ENCODE data around the gene GALR3.

DNA sequence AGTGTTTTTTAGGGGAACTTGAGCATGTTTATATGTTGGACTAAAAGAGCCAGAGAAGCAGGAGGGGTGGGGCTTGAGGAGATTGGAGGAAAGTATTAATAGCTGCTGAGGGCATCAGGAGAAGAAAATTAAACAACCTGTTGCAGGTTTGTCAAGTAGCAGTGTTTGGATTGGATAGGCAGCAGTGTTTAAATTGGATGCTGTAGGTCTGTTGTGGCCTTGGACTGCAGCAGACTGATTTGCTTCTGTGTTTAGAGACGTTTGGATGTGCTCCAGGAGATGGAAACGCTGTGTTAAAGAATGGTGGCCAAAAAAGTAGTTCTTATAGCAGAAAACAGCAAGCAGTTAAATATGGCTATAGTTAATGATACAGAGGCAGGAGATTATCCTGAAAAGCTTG, 31.8 kb downstream of the GALR3 start:
- TF ChIP-seq SNAI2 (CRISPR knock-in tag; IDR thresholded peaks at IDR 0.05) (no peak), ARNTL (CRISPR knock-in tag; IDR thresholded peaks at IDR 0.05; ENCODE audit: borderline replicate concordance, low read depth) (no peak), ZNF70 (CRISPR knock-in tag; IDR thresholded peaks at IDR 0.05) (no peak), ZFP30 (CRISPR knock-in tag; IDR thresholded peaks at IDR 0.05) (no peak), TCF4 (CRISPR knock-in tag; IDR thresholded peaks at IDR 0.05; ENCODE audit: borderline replicate concordance) (no peak), TOX (CRISPR knock-in tag; IDR thresholded peaks at IDR 0.05; ENCODE audit: borderline replicate concordance) (no peak), ISL1 (CRISPR knock-in tag; IDR thresholded peaks at IDR 0.05) (no peak)
- TF ChIP-seq, protein P1, sequence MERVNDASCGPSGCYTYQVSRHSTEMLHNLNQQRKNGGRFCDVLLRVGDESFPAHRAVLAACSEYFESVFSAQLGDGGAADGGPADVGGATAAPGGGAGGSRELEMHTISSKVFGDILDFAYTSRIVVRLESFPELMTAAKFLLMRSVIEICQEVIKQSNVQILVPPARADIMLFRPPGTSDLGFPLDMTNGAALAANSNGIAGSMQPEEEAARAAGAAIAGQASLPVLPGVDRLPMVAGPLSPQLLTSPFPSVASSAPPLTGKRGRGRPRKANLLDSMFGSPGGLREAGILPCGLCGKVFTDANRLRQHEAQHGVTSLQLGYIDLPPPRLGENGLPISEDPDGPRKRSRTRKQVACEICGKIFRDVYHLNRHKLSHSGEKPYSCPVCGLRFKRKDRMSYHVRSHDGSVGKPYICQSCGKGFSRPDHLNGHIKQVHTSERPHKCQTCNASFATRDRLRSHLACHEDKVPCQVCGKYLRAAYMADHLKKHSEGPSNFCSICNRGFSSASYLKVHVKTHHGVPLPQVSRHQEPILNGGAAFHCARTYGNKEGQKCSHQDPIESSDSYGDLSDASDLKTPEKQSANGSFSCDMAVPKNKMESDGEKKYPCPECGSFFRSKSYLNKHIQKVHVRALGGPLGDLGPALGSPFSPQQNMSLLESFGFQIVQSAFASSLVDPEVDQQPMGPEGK (CRISPR knock-in tag; IDR thresholded peaks at IDR 0.05; ENCODE audit: borderline replicate concordance), result no peak
- TF ChIP-seq, protein P2, sequence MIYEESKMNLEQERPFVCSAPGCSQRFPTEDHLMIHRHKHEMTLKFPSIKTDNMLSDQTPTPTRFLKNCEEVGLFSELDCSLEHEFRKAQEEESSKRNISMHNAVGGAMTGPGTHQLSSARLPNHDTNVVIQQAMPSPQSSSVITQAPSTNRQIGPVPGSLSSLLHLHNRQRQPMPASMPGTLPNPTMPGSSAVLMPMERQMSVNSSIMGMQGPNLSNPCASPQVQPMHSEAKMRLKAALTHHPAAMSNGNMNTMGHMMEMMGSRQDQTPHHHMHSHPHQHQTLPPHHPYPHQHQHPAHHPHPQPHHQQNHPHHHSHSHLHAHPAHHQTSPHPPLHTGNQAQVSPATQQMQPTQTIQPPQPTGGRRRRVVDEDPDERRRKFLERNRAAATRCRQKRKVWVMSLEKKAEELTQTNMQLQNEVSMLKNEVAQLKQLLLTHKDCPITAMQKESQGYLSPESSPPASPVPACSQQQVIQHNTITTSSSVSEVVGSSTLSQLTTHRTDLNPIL (CRISPR knock-in tag; IDR thresholded peaks at IDR 0.05; ENCODE audit: low read depth), result no peak
